NCI-H748 (cell line): Measurements from ENCODE around the gene OSBPL5.

Experiments
- DNase-seq: peaks from one replicate; lab custom pipeline; 2025; ENCODE audit not compliant: unreplicated experiment; lab: John Stamatoyannopoulos, UW

The OSBPL5 gene

DNA sequence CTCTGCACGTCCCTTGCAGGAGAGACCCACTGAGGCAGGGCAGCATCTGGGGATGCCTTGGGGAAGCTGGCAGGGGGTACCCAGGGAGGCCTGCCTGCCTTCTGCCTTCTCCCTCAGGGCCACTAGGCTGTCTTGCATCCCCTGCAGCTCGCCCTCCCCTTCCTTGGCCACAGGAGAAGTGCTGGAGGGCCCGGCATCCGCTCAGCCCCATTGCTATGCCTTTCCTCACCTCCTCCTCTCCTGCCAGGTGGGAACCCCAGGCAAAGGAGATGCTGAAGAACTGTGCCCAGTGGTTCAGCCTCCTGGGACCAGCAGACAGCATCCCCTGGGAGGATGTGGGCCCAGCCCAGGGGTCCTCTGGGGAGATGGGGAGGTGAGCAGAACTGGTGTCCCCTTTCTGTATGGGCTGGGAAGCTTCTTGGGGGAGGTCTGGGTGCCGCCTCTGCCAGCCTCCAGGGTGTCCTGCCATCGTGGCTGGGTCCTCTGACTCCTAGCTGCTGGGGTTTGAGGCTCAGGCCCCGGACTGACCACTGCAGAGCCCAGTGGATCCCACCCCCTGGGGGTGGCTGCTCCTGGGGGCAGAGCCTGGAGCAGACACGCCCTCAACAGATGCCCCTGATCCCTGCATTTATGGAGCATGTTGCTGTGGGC is 32.9 kb upstream of the OSBPL5 start:
- no peak for DNase-seq

DNA sequence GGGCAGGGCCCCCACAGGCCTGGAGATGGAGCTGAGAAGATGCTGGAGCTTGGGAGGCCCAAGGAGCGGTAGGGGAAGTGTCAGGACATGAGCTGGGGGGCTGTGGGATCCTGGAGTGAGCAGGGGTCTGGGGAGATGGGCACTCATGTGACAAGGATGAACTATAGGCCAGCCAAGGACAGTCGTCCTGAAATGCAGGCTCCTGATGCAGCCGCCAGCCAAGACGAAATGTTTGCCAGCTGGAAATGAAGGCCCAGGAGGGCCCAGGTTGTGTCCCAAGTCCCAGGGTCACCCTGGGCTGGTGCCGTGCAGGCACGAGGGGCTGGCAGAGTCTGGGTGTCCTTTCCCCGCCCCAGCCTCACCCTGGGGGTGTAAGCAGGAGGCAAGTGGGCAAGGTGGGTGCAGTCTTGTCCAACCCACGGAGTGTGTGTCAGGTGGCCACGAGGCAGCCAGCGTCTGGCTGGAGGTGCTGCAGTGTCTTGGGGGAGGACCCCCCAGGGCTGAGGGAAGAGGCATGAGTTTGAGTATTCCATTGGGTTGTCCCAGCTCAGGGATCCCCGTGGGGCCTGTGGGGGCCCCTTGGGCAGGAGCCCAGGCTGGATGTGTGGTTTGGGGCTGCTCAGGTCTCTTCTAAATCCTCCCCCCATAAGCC is 32.1 kb upstream of the OSBPL5 start:
- no peak for DNase-seq

DNA sequence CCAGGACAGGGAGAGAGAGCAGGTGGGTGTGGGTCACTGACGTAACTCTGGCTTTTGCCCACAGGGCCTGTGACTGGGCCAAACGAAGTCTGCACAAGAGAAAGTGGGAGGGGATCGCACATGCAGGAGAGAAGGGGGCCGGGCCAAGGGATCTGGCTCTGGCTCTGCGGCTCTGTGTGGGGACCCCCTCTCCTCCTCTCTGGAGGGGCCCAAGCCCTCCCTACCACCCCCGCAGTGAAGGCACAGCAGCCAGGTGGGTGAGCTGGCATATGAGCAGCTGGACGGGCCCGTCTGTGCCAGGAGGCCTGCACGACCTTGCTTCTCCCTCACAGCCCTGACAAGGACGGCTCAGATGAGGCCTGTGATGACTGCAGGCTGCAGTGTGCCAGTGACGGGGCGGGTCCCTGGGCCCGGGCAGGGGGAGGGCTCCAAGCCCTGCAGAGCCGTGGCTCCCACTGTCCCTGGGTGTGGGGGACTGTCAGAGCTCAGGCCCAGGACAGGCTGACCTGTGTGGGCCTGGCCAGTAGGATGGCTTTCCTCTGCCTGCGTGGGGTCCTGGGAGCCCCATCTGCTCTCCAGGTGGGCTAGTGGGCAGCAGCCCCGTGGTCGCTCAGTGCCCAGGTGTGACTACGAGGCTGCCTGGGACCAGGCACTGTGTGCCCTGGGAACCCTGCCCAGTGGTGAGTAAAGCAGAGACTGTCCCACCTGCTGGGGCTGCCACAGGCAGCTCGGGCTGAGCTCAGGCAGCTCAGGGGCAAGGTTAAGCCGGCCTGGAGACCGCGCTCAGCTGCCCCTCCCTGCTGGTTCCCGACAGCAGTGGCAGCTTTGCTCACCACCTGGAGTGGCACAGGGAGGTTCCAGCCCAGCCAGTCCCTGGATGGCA is 31.3 kb upstream of the OSBPL5 start:
- no peak for DNase-seq

DNA sequence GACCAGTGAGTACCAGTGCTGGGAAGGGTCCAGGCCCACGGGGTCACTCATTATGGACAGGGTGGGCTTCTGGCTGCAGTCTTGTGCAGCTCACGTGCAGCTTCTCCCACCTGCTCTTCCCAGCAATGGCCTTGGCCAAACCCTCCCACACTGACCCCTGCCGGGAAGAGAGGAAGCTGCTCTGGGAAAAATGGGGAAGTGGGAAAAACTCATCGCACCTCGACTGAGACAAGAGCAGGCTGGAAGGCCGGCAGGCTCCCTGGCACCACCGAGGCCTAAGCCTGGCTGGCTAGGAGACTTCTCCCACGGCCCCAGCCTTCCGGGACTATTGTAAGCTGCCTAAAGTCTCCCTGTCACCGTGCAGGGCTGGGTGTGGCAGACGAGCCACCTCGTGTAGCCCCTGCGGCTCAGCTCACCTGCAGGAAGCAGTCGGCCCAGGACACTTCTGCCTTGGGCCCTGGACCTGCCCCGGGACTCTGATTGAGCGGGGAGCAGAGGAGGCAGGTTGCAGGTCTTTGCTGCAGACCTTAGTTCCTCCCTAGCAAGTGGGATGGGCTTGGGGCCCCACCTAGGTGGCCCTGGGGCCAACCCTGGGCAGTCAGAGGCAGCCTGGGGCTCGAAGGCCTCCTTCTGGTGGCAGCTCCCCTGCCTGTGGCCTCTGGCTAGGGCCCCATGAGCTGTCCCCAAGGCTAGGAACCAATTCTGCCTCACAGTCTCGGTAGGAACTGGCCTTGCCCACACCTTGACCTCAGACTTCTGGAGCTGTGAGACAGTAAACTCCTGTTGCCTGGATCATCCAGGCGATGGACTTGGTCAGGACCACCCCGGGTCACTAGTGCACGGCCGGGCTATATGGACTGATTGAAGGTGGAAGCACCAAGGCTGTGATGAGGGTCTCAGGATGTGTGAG is 30.4 kb upstream of the OSBPL5 start:
- DNase-seq, result no peak

DNA sequence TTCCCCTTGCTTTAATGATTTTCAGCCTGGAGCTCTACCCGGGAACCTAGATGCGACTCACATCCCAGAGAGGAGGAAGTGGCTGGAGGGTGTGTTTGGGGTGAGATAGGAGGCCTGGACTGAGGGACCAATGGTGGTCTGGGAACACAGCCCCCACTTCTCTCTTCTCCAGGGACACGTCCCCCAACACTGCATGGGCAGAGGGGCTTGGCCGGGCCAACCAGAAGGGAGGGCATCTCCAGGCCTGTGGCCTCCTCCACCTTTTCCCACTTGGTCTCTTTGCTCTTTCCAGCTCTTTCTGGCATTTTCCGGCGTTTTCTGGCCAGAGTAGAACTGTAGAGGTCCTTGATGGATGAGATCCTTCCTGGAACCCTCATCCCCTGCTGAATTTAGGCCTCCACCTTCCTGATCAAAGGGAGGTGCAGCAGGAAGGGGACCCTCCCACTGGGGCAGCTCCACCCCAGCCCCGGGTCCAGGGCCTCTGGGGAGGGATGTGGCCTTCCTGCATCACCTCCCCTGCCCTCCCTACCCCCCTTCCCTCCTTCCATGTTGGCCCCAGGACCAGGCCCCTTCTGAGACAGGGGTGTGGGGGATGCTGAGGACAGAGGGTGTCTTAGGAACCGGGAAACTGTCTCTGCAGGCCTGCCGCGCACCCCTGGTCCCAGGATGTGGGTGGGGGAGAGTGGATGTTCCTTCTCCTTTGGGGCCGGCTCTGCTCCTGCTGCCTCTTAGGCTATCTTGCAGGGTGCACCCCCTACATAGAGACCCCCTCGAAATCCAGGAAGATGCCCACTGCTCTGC is 29.1 kb upstream of the OSBPL5 start:
- no peak for DNase-seq

DNA sequence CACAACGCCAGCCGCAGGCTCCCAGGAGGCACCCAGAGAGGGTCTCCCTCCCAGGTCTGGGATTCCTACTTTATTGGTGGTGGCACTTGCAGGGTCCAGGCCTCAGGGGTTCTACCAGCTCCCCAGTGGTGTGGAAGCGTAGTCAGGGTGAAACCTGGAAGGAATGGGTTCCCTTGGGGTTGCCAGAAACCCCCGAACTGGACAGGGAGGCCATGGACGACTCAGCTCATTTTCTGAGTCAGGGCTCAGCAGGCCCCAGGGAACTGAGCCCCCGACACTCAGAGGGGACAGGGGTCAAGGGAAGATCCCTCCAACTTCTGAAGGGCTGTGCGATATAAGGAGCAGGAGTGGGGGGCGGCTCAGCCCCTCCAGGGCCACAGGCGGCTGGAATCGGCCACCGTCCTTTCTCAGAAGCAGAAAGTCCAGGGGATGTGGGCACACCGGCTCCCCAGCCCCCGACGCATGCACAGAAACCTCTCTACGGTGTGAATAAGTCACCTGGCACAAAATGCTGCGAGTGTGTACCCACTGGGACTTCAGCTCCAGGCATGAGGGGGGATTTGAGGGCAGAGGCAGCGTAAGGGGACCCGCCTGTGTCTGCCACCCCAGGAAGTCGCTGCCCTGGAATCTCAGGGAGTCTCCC is 28.4 kb upstream of the OSBPL5 start:
- no peak for DNase-seq

DNA sequence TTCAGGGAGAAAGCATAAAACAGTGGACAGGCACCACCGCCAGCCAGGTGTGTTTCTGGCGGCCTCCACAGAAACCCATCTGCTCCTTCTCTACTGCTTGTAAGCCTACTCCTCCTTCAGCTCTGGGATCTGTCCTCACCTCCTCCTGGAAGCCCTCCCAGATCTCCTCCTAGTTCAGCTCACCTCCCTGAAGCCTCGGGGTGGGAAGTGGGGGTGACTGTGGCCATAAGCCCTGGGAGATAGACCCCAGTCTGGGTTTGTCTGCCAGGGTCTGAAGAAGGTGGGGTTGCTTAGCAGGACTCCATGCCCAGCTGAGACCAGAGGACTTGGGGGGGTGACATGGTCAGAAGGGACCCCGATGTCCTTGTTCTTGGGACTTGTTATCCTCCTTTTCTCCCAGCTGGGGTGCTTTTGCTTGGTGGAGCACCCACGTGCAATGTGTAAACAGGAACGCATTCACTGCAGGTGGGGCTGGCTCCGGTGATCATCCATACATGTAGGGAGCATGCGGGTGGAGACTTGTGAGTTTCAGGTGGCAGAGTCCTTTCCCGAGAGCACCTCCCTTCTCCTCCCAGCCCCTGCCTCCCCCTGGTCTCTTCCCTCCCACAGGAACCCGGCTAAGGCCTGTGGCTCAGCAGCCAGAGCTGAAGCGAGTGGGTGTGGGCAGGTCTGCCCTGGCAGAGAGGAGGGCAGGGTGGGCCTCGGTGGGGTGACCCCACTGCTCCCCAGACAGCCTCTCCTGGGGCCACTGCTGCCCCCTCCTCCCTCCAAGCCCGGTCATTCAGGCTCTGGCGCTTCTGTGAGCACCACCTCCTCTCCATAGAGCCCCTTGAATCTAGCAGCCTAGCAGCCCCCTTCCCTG is 27.6 kb upstream of the OSBPL5 start:
- DNase-seq, result no peak

DNA sequence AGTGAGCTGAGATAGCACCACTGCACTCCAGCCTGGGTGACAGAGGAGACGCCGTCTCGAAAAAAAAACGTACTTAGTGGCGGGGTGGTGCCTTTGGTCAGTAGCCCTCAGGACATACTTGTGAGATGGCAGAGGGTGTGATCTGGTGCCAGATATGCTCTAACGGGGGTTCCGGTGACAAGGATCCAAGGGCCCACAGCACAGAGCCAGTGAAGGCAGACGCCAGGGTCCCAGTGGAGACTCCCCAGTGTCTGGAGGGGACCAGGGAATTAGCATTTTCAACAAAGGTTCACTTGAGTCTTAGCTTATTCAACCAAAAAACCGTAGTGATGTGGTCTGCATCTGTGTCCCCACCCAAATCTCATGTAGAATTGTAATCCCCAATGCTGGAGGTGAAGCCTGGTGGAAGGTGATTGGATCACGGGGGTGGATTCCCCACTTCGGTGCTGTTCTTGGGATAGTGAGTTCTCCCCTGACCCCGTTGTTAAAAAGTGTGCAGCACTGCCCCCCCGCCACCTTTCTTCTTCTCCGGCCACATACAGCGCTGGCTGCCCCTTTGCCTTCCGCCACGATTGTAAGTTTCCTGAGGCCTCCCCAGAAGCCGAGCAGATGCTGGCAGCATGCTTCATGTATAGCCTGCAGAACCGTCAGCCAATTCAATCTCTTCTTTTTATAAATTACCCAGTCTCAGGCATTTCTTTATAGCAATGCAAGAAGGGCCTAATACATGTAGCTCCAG is 26.6 kb upstream of the OSBPL5 start:
- no peak for DNase-seq

DNA sequence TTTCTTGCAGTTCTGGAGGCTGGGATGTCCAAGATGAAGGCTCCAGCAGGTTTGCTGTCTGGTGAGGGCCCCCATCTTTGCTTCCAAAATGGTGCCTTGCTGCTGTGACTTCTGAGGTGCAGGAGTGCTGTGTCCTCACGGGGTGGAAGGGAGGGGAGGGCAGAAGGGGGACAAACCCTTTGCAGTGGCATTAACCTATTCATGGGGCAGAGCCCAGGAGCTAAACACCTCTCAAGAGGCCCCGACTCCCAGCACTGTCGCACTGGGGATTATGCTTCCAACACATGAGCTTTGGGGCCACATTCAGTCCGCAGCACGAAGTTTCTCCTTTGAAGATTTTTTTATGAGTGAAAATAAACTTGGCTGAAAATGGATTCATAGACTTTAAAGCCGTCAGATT is 25.5 kb upstream of the OSBPL5 start:
- DNase-seq, result no peak

DNA sequence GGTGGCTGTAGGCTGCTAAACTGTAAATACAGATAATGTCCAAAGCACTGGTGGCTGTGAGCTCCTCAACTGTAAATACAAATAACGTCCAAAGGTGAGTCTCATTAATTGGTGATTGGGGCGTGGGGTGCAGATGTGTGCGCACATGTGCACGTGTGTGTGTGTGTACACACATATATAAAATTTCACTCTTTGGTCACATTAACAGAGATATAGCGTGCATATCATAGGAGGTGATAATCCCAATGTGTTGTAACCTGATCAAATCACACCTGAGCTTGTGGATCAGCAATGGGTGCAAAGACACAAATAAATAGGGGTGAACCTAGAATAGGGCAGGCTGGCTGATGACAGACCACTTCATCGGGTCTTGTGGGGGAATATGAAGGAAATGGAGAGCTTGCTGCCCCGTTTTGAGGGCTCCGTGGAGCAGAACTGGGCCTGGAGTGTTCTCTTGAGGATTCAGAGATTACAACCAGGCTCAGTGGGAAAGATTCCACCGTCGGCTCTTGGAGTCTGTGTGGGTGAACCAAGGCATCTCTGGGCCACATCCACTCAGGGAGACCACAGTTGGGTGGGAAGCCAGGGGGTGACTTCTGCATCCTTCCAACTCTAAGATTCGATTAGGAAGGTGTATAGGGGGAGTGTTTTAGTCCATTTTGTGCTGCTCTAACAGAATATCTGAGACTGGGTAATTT is 24.9 kb upstream of the OSBPL5 start:
- DNase-seq, result no peak

DNA sequence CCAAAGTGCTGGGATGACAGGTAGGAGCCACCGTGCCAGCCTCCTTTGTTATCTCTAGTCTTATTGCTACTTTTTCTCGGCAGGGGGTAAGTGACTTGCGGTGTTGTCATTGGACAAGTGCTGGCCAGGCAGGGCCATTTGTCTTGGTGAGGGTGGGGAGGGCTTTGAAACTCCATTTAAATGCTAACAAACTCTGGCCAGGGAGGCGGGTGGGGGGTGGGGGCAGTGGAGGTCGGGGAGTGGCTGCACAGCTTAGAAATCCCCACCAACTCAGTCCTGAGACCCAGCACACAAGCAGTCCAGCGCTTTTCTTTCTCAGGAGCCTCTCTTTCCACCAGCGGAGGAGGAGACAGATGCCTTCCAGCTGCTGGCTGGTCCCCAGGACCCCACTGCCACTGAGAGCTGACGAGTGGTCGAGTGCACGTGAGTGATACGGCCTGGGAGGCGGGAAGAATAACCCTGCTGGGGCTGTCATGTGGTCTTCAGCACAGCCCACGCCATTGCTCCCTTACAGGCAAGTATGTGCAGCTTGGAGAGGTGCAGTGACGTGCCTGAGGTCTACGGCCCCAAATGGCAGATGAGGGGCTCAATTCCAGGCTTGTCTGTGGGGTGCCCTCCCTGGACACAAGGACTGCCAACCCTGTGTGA is 24.2 kb upstream of the OSBPL5 start:
- DNase-seq, result no peak

DNA sequence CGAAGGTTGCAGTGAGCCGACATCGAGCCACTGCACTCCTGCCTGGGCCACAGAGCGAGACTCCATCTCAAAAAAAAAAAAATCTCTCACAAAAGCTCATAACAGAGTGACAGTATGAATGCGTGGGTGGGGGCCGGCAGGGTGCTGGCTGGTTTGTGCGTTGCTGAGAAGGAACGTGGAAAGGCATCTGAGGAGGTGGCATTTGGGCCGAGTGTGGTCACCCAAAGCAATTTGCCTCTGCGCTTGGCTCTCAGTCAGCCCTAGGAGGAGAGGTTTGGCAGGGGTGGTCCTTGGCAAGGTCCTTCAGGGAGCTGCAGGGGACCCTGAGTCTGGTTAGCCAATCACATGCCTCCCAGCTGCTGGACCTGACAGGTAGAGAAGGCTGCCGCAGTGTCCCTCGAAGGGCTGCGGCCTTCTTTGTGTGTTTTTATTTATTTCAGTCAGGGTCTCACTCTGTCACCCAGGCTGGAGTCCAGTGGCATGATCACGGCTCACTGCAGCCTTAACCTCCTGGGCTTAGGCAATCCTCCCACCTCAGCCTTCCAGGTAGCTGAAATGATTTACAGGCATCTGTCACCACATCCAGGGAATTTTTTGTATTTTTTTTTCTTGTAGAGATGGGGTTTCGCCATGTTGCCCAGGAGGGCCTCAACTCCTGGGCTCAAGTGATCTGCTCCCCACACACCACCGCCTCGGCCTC is 23.5 kb upstream of the OSBPL5 start:
- no peak for DNase-seq

DNA sequence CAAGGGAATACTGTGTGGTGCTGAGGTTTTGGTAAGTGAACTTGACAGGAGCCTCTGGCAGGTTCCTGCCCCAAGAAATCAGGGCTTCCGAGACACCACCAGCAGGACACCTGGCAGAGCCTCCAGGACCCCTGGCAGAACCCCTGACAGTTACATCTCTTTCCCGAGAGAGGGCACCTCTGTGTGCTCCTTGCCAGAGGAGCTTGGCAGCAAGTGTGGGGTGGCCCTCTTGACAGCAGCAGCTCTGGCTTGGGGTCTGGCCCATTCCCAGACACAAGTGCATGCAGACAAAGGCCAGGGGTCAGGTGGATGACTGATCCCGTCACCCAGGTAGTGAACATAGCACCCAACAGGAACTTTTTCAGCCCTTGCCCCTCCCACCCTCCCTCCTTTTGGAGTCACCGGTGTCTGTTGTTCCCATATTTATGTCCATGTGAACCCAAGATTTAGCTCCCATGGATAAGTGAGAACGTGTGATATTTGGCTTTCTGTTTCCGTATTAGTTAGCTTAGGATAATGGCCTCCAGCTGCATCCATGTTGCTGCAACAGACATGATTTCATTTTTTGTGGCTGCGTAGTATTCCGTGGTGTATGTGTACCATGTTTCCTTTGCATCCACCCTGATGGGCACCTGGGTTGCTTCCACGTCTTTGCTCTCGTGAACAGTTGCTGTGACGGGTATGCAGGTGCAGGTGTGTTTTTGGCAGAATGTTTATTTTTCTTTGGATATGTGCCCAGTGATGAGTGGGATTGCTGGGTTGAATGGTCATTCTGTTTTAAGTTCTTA is 21.2 kb upstream of the OSBPL5 start:
- DNase-seq, result no peak

DNA sequence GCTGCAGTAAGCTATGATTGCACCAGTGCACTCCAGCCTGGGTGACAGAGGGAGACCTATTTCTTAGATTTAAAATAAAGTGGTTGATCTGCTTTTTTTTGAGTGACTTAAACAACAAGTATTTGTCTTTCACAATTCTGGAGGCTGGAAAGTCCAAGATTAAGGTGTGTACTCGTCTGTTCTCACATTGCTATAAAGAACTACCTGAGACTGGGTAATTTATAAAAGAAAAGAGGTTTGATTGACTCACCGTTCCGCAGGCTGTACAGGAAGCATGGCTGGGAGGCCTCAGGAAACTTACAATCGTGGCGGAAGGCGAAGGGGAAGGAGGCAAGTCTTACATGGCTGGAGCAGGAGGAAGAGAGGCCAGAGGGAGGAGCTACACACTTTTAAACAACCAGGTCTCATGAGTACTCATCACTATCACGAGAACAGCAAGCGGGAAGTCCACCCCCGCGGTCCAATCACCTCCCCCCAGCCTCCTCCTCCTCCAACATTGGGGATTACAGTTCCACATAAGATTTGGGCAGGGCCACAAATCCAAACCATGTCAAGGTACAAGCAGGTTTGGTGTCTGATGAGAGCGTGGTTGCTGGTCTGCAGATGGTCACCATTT is 19.7 kb upstream of the OSBPL5 start:
- DNase-seq, result no peak

DNA sequence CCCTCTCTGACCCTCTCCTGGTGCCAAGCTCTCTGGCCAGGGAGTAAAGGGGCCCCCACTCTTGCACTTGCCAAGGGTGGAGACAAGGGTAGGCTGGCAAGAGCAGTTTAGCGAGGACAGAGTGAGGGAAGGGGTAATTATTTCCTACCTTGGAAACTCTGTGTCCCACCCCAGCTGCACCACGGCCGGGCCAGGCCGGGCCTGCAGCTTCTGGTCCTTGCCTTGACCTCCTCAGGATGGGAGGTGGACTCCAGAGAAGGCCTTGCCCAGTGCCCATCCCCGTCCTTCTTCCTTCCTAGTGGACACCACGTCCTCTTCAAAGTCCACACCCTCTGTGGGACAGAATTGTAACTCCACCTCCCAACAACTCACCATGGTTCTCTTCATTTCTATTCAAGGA is 18.4 kb upstream of the OSBPL5 start:
- no peak for DNase-seq
